GM23248 (cell line): ENCODE data around the gene NUP107.

Experiments used
- EZH2 ChIP-seq: fragments of 200-600 bp; sonication (generic); IDR thresholded peaks from 2 replicates; pipeline ENCODE4 v1.6.1; 2018; ENCODE audit warnings: antibody characterized with exemption, mild to moderate bottlenecking; ENCODE audit not compliant: insufficient read depth, poor library complexity, severe bottlenecking
- EZH2phosphoT487 ChIP-seq: fragments of 200-600 bp; sonication (generic); IDR thresholded peaks from 2 replicates; pipeline ENCODE4 v1.6.1; 2018; ENCODE audit warnings: antibody characterized with exemption, moderate library complexity, mild to moderate bottlenecking, low read depth; ENCODE audit not compliant: insufficient read depth

- TF ChIP-seq EZH2phosphoT487 = no peak
- no peak for TF ChIP-seq EZH2
These were observed 59.3 kb downstream of the NUP107 start, which contains the start of gene SLC35E3 for GRCh38 chr12:68745904-68746571.
